HG03066 (cell line): ENCODE data around the gene DPY19L2.
"Not testable (repeated sequence)": the region's sequence is repeated elsewhere in the genome, so short reads cannot be mapped to it uniquely, and the experiment has no call there.

Experiments
- ATAC-seq: cut with Tn5 transposase; IDR thresholded peaks from one replicate; pipeline ENCODE4 v1.9.1; 2021; ENCODE audit warnings: low read depth; ENCODE audit not compliant: unreplicated experiment

DPY19L2 gene

GRCh38 chr12:63545298-63545916, 122.9 kb downstream of the DPY19L2 start:
- ATAC-seq: not testable (repeated sequence)

- ATAC-seq: not testable (repeated sequence)
Measured at GRCh38 chr12:63538656-63539055, 129.6 kb downstream of the DPY19L2 start.

GRCh38 chr12:63537838-63538237, 130.5 kb downstream of the DPY19L2 start:
- ATAC-seq: not testable (repeated sequence)

GRCh38 chr12:63529641-63530040, 138.7 kb downstream of the DPY19L2 start:
- ATAC-seq: not testable (repeated sequence)

GRCh38 chr12:63525831-63526230, 142.5 kb downstream of the DPY19L2 start:
- no peak for ATAC-seq

- ATAC-seq: no peak
Measured at GRCh38 chr12:63521706-63522105, 146.6 kb downstream of the DPY19L2 start.
